ENCODE results near the gene IPO4.

Gene IPO4, protein sequence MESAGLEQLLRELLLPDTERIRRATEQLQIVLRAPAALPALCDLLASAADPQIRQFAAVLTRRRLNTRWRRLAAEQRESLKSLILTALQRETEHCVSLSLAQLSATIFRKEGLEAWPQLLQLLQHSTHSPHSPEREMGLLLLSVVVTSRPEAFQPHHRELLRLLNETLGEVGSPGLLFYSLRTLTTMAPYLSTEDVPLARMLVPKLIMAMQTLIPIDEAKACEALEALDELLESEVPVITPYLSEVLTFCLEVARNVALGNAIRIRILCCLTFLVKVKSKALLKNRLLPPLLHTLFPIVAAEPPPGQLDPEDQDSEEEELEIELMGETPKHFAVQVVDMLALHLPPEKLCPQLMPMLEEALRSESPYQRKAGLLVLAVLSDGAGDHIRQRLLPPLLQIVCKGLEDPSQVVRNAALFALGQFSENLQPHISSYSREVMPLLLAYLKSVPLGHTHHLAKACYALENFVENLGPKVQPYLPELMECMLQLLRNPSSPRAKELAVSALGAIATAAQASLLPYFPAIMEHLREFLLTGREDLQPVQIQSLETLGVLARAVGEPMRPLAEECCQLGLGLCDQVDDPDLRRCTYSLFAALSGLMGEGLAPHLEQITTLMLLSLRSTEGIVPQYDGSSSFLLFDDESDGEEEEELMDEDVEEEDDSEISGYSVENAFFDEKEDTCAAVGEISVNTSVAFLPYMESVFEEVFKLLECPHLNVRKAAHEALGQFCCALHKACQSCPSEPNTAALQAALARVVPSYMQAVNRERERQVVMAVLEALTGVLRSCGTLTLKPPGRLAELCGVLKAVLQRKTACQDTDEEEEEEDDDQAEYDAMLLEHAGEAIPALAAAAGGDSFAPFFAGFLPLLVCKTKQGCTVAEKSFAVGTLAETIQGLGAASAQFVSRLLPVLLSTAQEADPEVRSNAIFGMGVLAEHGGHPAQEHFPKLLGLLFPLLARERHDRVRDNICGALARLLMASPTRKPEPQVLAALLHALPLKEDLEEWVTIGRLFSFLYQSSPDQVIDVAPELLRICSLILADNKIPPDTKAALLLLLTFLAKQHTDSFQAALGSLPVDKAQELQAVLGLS

GRCh38 chr14:24188251-24189058 is at the start of gene IPO4:
Gene IPO4 (minus strand): TSS chr14:24188816. CDS start chr14:24188787, 29 bp downstream.
- TF ChIP-seq CTCF (IDR thresholded peaks at IDR 0.05; ENCODE audit: low read depth, low read length), result no peak
- in situ Hi-C loops (cut with HindIII; ENCODE audit: low sequenced_read_pairs), result no loop called here
- peak; percentile 98 for DNase-seq (ENCODE audit: low read depth, low spot score)
- H3K4me3 ChIP-seq (ENCODE audit: low read depth, low read length), result peak within 1 kb of the TSS; percentile 87

- in situ Hi-C loops (cut with HindIII; ENCODE audit: low sequenced_read_pairs), result no loop called here
- H3K4me3 ChIP-seq (ENCODE audit: low read depth, low read length), result no peak overlapping the region
- DNase-seq (ENCODE audit: low read depth, low spot score), result no peak
- TF ChIP-seq CTCF (IDR thresholded peaks at IDR 0.05; ENCODE audit: low read depth, low read length), result no peak
Measured at GRCh38 chr14:24238123-24238522, 49.5 kb upstream of the IPO4 start.

DNA sequence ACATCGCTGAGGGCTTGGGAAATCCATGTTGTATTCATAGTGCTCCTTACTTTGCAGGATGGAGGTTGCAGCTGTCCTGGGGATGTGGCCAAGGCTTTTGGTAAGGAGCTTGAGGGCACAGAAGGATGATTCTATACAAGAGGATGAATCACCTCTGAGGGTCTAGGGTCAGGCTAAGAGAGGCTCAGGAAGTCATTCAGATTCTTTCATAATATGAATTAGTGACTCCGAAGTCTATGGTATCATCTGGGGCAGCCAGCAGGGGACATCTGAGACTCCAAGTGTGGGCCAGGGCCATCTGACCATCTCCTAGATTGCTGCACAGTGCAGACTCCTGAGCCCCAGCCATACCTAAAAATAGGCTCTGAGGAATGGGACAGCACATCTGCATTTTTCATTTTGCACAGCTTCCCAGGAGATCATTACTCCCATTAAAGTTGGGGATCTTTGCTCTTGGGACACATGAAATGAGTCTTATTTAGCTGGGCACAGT is 48.9 kb upstream of the IPO4 start:
- TF ChIP-seq CTCF (IDR thresholded peaks at IDR 0.05; ENCODE audit: low read depth, low read length), result no peak
- DNase-seq (ENCODE audit: low read depth, low spot score), result no peak
- in situ Hi-C loops (cut with HindIII; ENCODE audit: low sequenced_read_pairs), result no loop called here
- no peak overlapping the region for H3K4me3 ChIP-seq (ENCODE audit: low read depth, low read length)

- TF ChIP-seq CTCF (IDR thresholded peaks at IDR 0.05; ENCODE audit: low read depth, low read length), result no peak
- no peak for DNase-seq (ENCODE audit: low read depth, low spot score)
- H3K4me3 ChIP-seq (ENCODE audit: low read depth, low read length), result no peak overlapping the region
- in situ Hi-C loops (cut with HindIII; ENCODE audit: low sequenced_read_pairs), result no loop called here
Measured at GRCh38 chr14:24236689-24237462, 48.3 kb upstream of the IPO4 start.

- H3K4me3 ChIP-seq (ENCODE audit: low read depth, low read length), result no peak overlapping the region
- DNase-seq (ENCODE audit: low read depth, low spot score), result no peak
- in situ Hi-C loops (cut with HindIII; ENCODE audit: low sequenced_read_pairs), result no loop called here
- no peak for TF ChIP-seq CTCF (IDR thresholded peaks at IDR 0.05; ENCODE audit: low read depth, low read length)
Measured at GRCh38 chr14:24235804-24236688, 47.4 kb upstream of the IPO4 start.
